Choroid plexus epithelial cell (primary cell): ENCODE results near the gene ZNF33B.

Experiments
- DNase-seq: peaks from one replicate; pipeline ENCODE4 v3.0.0-alpha.2; 2010; ENCODE audit warnings: low read depth
- H3K4me3 ChIP-seq: 2 replicates; pipeline ENCODE4 v1.5.1; 2011; ENCODE audit warnings: low read depth, mild to moderate bottlenecking, control low read depth, low read length, moderate library complexity
- TF ChIP-seq, protein P1 (sequence below): conservative IDR thresholded peaks from 2 replicates; pipeline ENCODE4 v1.5.1; 2011; ENCODE audit warnings: low read depth, mild to moderate bottlenecking, control low read depth, inconsistent platforms, low read length, moderate library complexity

ZNF33B gene

DNA sequence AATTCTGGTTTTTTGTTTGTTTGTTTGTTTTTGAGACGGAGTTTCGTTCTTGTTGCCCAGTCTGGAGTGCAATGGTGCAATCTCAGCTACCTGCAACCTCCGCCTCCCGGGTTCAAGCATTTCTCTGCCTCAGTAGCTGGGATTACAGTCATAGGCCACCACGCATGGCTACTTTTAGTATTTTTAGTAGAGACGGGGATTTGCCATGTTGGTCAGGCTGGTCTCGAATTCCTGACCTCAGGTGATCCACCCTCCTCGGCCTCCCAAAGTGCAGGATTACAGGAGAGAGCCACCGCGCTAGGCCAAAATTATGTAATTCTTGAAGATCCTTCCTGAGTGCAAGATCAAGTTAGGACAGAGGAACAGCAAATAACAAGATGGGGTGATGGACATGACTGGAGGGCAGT, 719 bp downstream of the ZNF33B start:
- H3K4me3 ChIP-seq: peak overlapping the region; percentile 77
- DNase-seq: no peak
- TF ChIP-seq, protein P1, sequence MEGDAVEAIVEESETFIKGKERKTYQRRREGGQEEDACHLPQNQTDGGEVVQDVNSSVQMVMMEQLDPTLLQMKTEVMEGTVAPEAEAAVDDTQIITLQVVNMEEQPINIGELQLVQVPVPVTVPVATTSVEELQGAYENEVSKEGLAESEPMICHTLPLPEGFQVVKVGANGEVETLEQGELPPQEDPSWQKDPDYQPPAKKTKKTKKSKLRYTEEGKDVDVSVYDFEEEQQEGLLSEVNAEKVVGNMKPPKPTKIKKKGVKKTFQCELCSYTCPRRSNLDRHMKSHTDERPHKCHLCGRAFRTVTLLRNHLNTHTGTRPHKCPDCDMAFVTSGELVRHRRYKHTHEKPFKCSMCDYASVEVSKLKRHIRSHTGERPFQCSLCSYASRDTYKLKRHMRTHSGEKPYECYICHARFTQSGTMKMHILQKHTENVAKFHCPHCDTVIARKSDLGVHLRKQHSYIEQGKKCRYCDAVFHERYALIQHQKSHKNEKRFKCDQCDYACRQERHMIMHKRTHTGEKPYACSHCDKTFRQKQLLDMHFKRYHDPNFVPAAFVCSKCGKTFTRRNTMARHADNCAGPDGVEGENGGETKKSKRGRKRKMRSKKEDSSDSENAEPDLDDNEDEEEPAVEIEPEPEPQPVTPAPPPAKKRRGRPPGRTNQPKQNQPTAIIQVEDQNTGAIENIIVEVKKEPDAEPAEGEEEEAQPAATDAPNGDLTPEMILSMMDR: no peak

DNA sequence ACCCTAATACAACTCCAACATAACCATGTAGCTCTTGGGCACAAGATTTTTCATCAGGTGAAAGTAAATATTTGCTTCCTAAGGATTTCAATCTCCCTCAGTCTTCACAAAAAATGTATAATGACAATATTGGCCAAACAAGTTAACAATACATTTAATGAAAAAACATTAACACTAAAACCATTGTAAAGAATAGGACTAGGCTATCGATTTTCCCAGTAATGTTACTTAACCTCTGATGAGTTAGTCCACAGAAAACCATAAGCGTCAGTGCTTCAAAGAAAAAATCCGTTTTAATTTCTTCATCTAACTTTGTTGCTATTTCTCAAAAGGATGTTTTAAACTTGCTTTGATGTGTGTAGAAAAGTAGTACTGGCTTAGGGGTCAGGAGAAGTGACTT, 1.2 kb downstream of the ZNF33B start:
- no peak overlapping the region for H3K4me3 ChIP-seq
- TF ChIP-seq, protein P1: no peak
- no peak for DNase-seq

DNA sequence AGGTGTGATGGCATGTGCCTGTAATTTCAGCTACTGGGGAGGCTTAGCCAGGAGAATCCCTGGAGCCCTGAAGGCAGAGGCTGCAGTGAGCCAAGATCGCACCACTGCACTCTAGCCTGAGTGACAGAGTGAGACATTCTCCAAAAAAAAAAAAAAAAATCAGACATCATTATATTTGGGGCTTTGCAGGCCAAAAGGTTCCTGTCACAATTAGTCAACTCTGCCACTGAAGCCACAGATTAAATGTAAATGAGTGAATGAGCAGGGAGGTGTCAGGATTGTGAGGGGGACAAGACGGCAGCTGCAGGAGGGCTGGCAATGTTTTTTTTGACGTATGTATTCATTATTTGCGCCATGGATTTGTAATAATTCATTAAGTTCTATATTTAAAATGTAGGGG, 3.3 kb downstream of the ZNF33B start:
- TF ChIP-seq, protein P1: no peak
- no peak overlapping the region for H3K4me3 ChIP-seq
- no peak for DNase-seq

DNA sequence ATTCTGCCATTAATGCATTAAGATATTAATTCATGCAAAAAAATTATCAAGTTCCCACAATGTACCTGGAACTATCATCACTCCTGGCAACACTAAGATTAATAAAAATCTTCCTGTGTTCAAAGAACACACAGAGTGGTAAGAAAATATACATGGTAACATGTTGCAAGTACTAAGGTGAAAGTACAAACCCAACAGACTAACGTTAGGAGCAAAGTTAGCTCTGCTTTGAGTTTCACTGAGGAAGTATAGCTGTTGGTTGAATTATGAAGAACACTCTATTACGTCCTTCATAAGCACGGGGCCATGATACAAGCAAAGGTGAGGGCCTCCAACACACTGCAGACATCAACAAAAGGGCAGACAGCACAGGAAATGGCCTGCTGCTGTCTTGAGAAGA, 5.8 kb downstream of the ZNF33B start:
- DNase-seq: no peak
- TF ChIP-seq, protein P1: no peak
- H3K4me3 ChIP-seq: no peak overlapping the region

DNA sequence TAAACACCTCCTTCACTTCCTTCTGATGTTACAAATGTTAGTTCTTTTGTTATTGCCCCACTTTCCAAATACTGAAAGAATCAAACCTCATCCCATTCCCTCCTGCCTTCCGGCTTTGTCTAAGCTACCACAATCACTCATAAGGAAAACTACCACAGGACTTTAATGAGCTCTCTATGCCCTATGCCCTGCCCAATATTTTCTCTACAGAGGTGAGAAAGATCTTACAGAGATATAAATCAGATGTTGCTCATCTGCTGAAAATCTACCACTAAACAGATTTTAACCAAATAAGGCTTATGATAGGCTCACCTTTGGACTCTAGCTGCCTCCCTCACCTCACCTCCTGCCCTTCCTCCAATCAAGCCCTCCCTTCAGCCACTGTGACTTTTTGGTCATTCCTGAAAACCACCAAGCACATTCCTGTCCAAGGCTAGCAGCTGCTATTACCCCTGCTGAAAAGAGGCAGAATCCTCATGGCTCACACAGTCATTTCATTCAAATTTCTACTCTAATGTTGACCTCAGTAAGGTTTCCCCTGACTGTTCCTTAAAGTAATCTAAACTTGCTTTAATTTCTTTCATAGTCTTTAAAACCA, 7.7 kb downstream of the ZNF33B start:
- peak; percentile 36 for DNase-seq
- TF ChIP-seq, protein P1: no peak
- no peak overlapping the region for H3K4me3 ChIP-seq

DNA sequence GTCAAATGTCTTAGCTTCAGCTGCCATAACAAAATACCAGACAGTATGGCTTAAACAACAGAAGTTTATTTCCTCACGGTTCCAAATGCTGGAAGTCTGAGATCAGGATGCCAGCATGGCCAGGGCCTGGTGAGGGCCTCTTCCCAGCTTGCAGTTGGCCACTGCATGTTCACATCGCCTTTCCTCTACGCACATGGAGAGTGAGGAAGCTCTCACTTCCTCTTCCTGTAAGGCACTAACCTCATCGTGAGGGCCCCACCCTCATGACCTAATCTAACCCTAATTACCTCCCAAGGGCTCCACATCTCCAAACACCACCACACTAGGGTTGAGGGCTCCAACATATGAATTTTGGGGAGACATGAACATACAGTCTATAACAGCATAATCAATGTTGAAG, 14.4 kb downstream of the ZNF33B start:
- no peak for DNase-seq
- TF ChIP-seq, protein P1: no peak
- H3K4me3 ChIP-seq: no peak overlapping the region

DNA sequence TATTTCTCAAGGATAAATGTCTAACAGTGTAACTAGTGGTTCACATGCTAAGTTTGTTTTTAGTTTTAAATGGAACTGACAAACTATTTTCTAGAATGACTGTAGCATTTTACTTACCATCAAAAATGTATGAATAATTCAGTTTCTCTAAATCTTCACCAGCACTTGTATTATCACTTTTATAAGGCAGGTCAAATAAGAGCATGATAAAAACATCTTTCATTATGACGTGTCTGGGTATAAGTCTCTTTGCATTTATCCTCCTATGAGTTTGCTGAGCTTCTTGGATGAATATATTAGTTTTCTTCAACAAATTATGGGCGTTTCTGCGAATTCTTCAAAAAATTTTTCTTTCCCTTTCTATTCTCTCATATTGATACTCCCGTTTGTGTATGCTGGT, 19.9 kb downstream of the ZNF33B start:
- TF ChIP-seq, protein P1: no peak
- no peak for DNase-seq
- no peak overlapping the region for H3K4me3 ChIP-seq
